ENCODE results near the gene DEAF1. TPM values are rescaled to one million over a fixed set of nuclear protein-coding genes. Genes with fewer than 3 reads are reported as not detected.
A peak's percentile ranks its signal among the peaks of the same experiment; 100 is the strongest.

Gene DEAF1
- total and polyA plus RNA-seq, 2 of the 13 experiments (the other 11 are each of a cell fraction or from before 2014, with no cell fraction given), result 22.3 to 29.6 TPM

- TF ChIP-seq, protein P1, sequence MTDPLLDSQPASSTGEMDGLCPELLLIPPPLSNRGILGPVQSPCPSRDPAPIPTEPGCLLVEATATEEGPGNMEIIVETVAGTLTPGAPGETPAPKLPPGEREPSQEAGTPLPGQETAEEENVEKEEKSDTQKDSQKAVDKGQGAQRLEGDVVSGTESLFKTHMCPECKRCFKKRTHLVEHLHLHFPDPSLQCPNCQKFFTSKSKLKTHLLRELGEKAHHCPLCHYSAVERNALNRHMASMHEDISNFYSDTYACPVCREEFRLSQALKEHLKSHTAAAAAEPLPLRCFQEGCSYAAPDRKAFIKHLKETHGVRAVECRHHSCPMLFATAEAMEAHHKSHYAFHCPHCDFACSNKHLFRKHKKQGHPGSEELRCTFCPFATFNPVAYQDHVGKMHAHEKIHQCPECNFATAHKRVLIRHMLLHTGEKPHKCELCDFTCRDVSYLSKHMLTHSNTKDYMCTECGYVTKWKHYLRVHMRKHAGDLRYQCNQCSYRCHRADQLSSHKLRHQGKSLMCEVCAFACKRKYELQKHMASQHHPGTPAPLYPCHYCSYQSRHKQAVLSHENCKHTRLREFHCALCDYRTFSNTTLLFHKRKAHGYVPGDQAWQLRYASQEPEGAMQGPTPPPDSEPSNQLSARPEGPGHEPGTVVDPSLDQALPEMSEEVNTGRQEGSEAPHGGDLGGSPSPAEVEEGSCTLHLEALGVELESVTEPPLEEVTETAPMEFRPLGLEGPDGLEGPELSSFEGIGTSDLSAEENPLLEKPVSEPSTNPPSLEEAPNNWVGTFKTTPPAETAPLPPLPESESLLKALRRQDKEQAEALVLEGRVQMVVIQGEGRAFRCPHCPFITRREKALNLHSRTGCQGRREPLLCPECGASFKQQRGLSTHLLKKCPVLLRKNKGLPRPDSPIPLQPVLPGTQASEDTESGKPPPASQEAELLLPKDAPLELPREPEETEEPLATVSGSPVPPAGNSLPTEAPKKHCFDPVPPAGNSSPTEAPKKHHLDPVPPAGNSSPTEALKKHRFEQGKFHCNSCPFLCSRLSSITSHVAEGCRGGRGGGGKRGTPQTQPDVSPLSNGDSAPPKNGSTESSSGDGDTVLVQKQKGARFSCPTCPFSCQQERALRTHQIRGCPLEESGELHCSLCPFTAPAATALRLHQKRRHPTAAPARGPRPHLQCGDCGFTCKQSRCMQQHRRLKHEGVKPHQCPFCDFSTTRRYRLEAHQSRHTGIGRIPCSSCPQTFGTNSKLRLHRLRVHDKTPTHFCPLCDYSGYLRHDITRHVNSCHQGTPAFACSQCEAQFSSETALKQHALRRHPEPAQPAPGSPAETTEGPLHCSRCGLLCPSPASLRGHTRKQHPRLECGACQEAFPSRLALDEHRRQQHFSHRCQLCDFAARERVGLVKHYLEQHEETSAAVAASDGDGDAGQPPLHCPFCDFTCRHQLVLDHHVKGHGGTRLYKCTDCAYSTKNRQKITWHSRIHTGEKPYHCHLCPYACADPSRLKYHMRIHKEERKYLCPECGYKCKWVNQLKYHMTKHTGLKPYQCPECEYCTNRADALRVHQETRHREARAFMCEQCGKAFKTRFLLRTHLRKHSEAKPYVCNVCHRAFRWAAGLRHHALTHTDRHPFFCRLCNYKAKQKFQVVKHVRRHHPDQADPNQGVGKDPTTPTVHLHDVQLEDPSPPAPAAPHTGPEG (CRISPR knock-in tag; IDR thresholded peaks at IDR 0.05), result peak; percentile 86
- TF ChIP-seq PHF21A (CRISPR knock-in tag; IDR thresholded peaks at IDR 0.05) (peak; percentile 97), KDM1A (CRISPR knock-in tag; IDR thresholded peaks at IDR 0.05) (no peak), ATF3 (CRISPR knock-in tag; IDR thresholded peaks at IDR 0.05) (no peak), MEIS2 (CRISPR knock-in tag; IDR thresholded peaks at IDR 0.05) (peak; percentile 85; the same call in 1 of the 2 replicates), ZNF296 (CRISPR knock-in tag; conservative IDR thresholded peaks at IDR 0.05) (no peak), TRIM22 (IDR thresholded peaks at IDR 0.05) (no peak), ZNF768 (CRISPR knock-in tag; IDR thresholded peaks at IDR 0.05) (no peak), KLF11 (CRISPR knock-in tag; IDR thresholded peaks at IDR 0.05) (0 out of 2 replicates have a peak, but pooled peaks have one; percentile 67), ZNF253 (CRISPR knock-in tag; IDR thresholded peaks at IDR 0.05; ENCODE audit: borderline replicate concordance) (0 out of 2 replicates have a peak, but pooled peaks have one; percentile 19), ZSCAN29 (CRISPR knock-in tag; conservative IDR thresholded peaks at IDR 0.05) (0 out of 2 replicates have a peak, but pooled peaks have one; percentile 36), EED (CRISPR knock-in tag; IDR thresholded peaks at IDR 0.05) (no peak), KAT2B (IDR thresholded peaks at IDR 0.05; ENCODE audit: borderline replicate concordance, low read depth, low read length) (no peak), THAP7 (CRISPR knock-in tag; IDR thresholded peaks at IDR 0.05) (peak; percentile 91; the same call in 1 of the 2 replicates)
- TF ChIP-seq, protein P2, sequence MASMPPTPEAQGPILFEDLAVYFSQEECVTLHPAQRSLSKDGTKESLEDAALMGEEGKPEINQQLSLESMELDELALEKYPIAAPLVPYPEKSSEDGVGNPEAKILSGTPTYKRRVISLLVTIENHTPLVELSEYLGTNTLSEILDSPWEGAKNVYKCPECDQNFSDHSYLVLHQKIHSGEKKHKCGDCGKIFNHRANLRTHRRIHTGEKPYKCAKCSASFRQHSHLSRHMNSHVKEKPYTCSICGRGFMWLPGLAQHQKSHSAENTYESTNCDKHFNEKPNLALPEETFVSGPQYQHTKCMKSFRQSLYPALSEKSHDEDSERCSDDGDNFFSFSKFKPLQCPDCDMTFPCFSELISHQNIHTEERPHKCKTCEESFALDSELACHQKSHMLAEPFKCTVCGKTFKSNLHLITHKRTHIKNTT (CRISPR knock-in tag; IDR thresholded peaks at IDR 0.05), result no peak
- TF ChIP-seq, protein P3, sequence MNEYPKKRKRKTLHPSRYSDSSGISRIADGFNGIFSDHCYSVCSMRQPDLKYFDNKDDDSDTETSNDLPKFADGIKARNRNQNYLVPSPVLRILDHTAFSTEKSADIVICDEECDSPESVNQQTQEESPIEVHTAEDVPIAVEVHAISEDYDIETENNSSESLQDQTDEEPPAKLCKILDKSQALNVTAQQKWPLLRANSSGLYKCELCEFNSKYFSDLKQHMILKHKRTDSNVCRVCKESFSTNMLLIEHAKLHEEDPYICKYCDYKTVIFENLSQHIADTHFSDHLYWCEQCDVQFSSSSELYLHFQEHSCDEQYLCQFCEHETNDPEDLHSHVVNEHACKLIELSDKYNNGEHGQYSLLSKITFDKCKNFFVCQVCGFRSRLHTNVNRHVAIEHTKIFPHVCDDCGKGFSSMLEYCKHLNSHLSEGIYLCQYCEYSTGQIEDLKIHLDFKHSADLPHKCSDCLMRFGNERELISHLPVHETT (CRISPR knock-in tag; conservative IDR thresholded peaks at IDR 0.05), result peak; percentile 66; the same call in 1 of the 2 replicates
- TF ChIP-seq, protein P4, sequence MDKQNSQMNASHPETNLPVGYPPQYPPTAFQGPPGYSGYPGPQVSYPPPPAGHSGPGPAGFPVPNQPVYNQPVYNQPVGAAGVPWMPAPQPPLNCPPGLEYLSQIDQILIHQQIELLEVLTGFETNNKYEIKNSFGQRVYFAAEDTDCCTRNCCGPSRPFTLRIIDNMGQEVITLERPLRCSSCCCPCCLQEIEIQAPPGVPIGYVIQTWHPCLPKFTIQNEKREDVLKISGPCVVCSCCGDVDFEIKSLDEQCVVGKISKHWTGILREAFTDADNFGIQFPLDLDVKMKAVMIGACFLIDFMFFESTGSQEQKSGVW (CRISPR knock-in tag; IDR thresholded peaks at IDR 0.05; ENCODE audit: borderline replicate concordance), result no peak
These were observed 10.0 kb upstream of the DEAF1 start (continued) for GRCh38 chr11:704781-705645.
